NCI-H146 (cell line): Measurements from ENCODE around the gene GFRA4.

Source experiments
- DNase-seq: peaks from one replicate; lab custom pipeline; 2025; lab: John Stamatoyannopoulos, UW

The GFRA4 gene

GRCh38 chr20:3652676-3653596, 10.3 kb downstream of the GFRA4 start:
- no peak for DNase-seq

GRCh38 chr20:3652221-3652620, 11.0 kb downstream of the GFRA4 start:
- peak; percentile 45 for DNase-seq

- no peak for DNase-seq
These were observed 11.8 kb downstream of the GFRA4 start for GRCh38 chr20:3651204-3651962.

- peak; percentile 11 for DNase-seq
These were observed 14.2 kb downstream of the GFRA4 start for GRCh38 chr20:3648951-3649350.

GRCh38 chr20:3647473-3647872, 15.7 kb downstream of the GFRA4 start:
- DNase-seq = no peak

GRCh38 chr20:3646651-3647050, 16.5 kb downstream of the GFRA4 start:
- no peak for DNase-seq

- DNase-seq = no peak
These were observed 17.1 kb downstream of the GFRA4 start for GRCh38 chr20:3646067-3646440.

GRCh38 chr20:3645309-3646066, 17.7 kb downstream of the GFRA4 start:
- DNase-seq = peak; percentile 43

GRCh38 chr20:3640259-3640658, 22.9 kb downstream of the GFRA4 start:
- no peak for DNase-seq

GRCh38 chr20:3635346-3635745, 27.9 kb downstream of the GFRA4 start:
- no peak for DNase-seq

- no peak for DNase-seq
These were observed 29.2 kb downstream of the GFRA4 start for GRCh38 chr20:3633913-3634478.

GRCh38 chr20:3632311-3633004, 30.7 kb downstream of the GFRA4 start:
- DNase-seq = no peak

- DNase-seq = no peak
These were observed 31.7 kb downstream of the GFRA4 start for GRCh38 chr20:3631534-3631933.

GRCh38 chr20:3630429-3630828, 32.8 kb downstream of the GFRA4 start:
- DNase-seq = no peak

GRCh38 chr20:3629893-3630292, 33.3 kb downstream of the GFRA4 start:
- no peak for DNase-seq

- no peak for DNase-seq
These were observed 34.5 kb downstream of the GFRA4 start for GRCh38 chr20:3628502-3629314.

- no peak for DNase-seq
These were observed 35.7 kb downstream of the GFRA4 start for GRCh38 chr20:3627476-3627875.

- DNase-seq = no peak
These were observed 40.8 kb downstream of the GFRA4 start for GRCh38 chr20:3622406-3622805.

GRCh38 chr20:3621111-3621510, 42.1 kb downstream of the GFRA4 start:
- no peak for DNase-seq

GRCh38 chr20:3616250-3616649, 46.9 kb downstream of the GFRA4 start:
- no peak for DNase-seq
